Measurements from ENCODE around the gene NCDN.
A peak's percentile ranks its signal among the peaks of the same experiment; 100 is the strongest.

The NCDN gene

DNA sequence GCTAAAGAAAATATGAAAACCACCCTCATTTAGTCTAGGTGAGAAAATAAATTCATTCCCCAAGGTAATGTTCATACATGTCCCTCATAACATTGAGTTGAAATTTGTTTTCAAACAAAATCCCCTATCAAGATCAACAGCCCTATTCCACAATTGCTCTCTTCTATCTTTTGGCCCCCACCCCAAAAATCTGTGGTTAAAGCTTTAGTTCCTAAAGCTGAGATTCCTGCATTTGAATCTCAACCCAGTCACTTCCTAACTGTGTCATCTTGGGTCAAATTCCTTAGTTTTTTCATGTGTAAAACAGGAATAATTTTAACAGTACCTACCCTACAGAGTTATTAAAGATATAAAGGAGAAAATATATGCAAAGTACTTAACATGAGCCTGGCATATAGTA is 22.4 kb upstream of the NCDN start:
- TF ChIP-seq, protein P1, sequence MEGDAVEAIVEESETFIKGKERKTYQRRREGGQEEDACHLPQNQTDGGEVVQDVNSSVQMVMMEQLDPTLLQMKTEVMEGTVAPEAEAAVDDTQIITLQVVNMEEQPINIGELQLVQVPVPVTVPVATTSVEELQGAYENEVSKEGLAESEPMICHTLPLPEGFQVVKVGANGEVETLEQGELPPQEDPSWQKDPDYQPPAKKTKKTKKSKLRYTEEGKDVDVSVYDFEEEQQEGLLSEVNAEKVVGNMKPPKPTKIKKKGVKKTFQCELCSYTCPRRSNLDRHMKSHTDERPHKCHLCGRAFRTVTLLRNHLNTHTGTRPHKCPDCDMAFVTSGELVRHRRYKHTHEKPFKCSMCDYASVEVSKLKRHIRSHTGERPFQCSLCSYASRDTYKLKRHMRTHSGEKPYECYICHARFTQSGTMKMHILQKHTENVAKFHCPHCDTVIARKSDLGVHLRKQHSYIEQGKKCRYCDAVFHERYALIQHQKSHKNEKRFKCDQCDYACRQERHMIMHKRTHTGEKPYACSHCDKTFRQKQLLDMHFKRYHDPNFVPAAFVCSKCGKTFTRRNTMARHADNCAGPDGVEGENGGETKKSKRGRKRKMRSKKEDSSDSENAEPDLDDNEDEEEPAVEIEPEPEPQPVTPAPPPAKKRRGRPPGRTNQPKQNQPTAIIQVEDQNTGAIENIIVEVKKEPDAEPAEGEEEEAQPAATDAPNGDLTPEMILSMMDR (IDR thresholded peaks at IDR 0.05; ENCODE audit: control extremely low read depth, extremely low read depth, low read depth, missing control alignments), result no peak
- POLR2A ChIA-PET, result interaction anchor here (0.7 kb wide), 1 partner anchor 61 kb away, joined by 5 read pairs; no protein-coding TSS in a partner anchor
- DNase-seq (ENCODE audit: extremely low spot score), result no peak
- CTCF ChIA-PET, result interaction anchor here (0.9 to 2.0 kb wide), 3 partner anchors 9 to 84 kb away, joined by 3 to 13 read pairs (median 6); no protein-coding TSS in a partner anchor

DNA sequence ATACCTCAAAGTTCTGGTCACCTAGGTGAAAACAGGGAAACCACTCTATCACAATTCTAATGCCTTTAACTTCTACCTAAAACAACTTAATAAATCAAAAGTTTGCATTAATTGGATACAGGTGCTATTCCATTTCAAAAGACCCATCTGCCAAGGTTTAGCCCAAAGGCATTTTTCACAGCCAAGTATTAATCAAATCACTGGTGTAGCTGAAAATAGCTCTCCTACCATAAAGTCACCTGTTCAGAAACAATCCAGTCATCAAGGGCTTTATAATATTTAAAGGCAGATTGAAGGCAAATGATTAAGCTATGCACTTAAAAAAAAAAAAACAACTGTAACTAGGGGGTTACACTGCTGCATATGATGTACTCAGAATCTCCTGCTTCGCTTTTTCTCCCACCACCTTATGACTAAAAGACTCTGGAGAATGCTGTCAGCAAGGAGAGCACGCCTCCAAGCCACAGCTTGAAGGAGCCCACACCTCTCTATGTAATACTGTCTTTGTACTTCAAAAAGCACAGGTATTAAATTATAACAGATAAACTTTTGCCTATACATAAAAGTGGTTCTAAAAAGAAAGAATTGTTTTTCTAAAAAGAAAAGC is 20.9 kb upstream of the NCDN start:
- POLR2A ChIA-PET, result no interaction called here

DNA sequence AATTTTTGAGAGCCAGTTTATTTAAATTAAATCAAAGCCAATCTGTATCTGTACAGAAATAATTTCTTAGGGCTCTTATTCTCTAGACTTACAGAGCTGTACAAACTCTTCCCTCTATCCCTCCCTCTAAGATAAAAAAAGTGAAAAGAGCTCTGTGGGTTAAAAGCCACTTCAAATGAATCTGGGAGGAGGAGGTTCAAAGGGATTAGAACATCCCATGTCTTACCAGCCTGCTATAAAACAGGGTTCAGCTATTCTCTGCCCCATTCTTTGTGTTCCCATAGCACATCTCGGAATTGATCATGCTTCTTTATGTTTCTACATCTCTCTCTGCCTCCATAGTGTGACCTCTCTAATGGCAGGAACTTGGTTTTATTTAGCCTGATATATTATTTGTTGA is 19.8 kb upstream of the NCDN start:
- TF ChIP-seq, protein P1 (IDR thresholded peaks at IDR 0.05; ENCODE audit: control extremely low read depth, extremely low read depth, low read depth, missing control alignments), result no peak
- ChIA-PET CTCF (interaction anchor here (1.0 to 3.5 kb wide), 6 partner anchors 8 to 89 kb away, joined by 3 to 25 read pairs (median 3); no protein-coding TSS in a partner anchor), POLR2A (interaction anchor here (0.6 to 0.7 kb wide), 2 partner anchors 25 to 130 kb away, joined by 7 to 9 read pairs; no protein-coding TSS in a partner anchor)
- DNase-seq (ENCODE audit: extremely low spot score), result no peak

More for the DNA sequence above, 20.9 kb upstream of the NCDN start:
- no peak for DNase-seq (ENCODE audit: extremely low spot score)
- CTCF ChIA-PET, result interaction anchor here (0.9 to 2.0 kb wide), 5 partner anchors 8 to 85 kb away, joined by 3 to 13 read pairs (median 4); no protein-coding TSS in a partner anchor
- TF ChIP-seq, protein P1 (IDR thresholded peaks at IDR 0.05; ENCODE audit: control extremely low read depth, extremely low read depth, low read depth, missing control alignments), result no peak

DNA sequence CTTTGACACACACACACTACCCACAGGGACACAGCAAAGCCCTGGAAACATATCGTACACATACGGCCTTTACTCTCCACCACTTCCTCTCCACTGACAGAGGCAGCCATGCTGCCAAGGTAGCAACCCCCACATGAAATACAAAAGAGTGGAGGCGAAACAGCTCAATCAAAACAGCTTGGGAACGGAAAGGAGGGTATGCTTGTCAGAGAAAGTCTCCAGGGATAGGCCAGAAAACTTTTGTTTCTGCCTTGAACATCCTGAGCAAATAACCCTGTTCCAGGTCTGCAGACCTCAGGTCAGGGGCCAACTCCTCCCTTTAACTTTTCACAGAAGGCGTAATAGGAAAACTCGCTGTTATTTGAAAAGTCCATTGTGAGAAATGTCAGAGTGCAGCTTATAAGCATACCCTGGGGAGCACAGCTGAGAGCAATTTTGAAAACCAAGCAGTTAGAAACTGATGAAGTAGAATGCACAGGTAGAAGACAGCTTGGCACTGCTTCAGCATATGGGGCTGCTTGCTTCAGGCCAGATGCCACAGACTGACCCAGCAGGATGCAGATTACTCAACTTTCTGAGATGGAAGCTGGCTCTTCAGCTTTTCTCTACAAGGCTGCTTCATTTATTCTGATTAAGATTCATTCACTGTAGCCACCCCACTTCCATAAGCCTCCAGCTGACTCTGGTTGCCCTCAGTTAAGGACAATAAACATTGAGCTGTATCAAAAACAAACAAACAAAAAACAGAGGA is 18.4 kb upstream of the NCDN start:
- DNase-seq (ENCODE audit: extremely low spot score), result no peak
- ChIA-PET POLR2A (no interaction called here), CTCF (interaction anchor here (0.9 to 3.5 kb wide), 4 partner anchors 10 to 88 kb away, joined by 3 to 25 read pairs (median 3); no protein-coding TSS in a partner anchor)
- TF ChIP-seq, protein P1 (IDR thresholded peaks at IDR 0.05; ENCODE audit: control extremely low read depth, extremely low read depth, low read depth, missing control alignments), result no peak

DNA sequence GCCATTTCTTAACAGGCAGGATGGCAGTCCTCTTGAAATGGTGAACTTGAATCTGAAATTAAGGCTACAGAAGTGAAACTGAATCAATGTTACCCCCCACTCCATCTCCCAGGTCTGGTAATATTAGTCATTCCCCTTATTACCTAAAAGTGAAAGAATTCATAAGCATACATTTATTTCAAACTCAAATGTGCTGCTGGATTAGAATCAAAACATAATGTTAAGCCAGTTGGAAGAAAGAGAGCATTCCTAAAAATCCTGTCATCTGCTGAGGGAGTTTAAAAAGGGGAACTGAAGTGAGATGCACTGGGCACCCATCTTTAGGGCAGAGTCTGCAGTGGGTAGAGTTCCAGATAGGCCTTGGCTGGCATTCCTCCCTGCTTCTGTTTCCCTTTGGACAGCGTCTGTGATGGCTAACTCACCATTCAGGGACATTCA is 17.8 kb upstream of the NCDN start:
- CTCF ChIA-PET, result interaction anchor here (0.9 to 3.5 kb wide), 6 partner anchors 9 to 88 kb away, joined by 3 to 25 read pairs (median 3); partner anchors contain the start of genes KIAA0319L and NCDN

DNA sequence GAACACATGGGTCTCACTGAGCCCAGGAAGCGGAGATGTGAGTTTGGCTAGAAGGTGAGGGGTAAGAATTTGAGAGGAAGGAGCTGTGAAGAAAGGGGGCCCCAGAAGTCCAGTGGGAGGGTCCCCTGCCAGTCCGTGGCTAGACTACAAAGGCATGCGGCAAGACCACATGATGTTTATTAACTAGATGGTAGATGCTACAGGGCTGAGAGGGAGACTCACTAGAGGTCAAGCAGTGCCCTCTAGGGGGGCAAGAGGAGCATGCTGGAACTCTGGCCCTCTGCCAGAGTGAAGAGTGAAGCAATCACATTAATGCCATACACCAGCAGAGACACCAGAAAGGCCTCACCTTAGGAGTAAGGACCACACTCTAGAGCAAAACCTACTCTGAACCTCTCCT is 12.6 kb upstream of the NCDN start:
- TF ChIP-seq, protein P1 (IDR thresholded peaks at IDR 0.05; ENCODE audit: control extremely low read depth, extremely low read depth, low read depth, missing control alignments), result peak; percentile 53
- ChIA-PET CTCF (interaction anchor here (0.7 to 3.5 kb wide), 16 partner anchors 8 to 107 kb away, joined by 3 to 72 read pairs (median 4); partner anchors contain the start of gene KIAA0319L), POLR2A (no interaction called here)

More for the DNA sequence above, 17.8 kb upstream of the NCDN start:
- no peak for DNase-seq (ENCODE audit: extremely low spot score)
- POLR2A ChIA-PET, result no interaction called here
- TF ChIP-seq, protein P1 (IDR thresholded peaks at IDR 0.05; ENCODE audit: control extremely low read depth, extremely low read depth, low read depth, missing control alignments), result no peak

More for the DNA sequence above, 12.6 kb upstream of the NCDN start:
- DNase-seq (ENCODE audit: extremely low spot score), result peak; percentile 54

Measured in GM10248 (cell line).